GDM1 (cell line): ENCODE data around the gene CADM2.

ENCODE experiments used
- DNase-seq: peaks from one replicate; lab custom pipeline; 2025; lab: John Stamatoyannopoulos, UW

The CADM2 gene

GRCh38 chr3:84984429-84984828 is 25.6 kb downstream of the CADM2 start:
- DNase-seq = no peak

GRCh38 chr3:84985795-84986194 is 27.0 kb downstream of the CADM2 start:
- no peak for DNase-seq

- no peak for DNase-seq
Observed at GRCh38 chr3:84987706-84988504, 29.1 kb downstream of the CADM2 start.

GRCh38 chr3:84989102-84989501 is 30.3 kb downstream of the CADM2 start:
- no peak for DNase-seq

GRCh38 chr3:84991422-84991900 is 32.7 kb downstream of the CADM2 start:
- DNase-seq = no peak

- no peak for DNase-seq
Observed at GRCh38 chr3:84993956-84994355, 35.2 kb downstream of the CADM2 start.

- no peak for DNase-seq
Observed at GRCh38 chr3:84998545-84998944, 39.8 kb downstream of the CADM2 start.

- DNase-seq = no peak
Observed at GRCh38 chr3:85003479-85003878, 44.7 kb downstream of the CADM2 start.

GRCh38 chr3:85004147-85004546 is 45.4 kb downstream of the CADM2 start:
- no peak for DNase-seq

GRCh38 chr3:85005946-85006345 is 47.2 kb downstream of the CADM2 start:
- no peak for DNase-seq

GRCh38 chr3:85007195-85008094 is 48.7 kb downstream of the CADM2 start:
- DNase-seq = no peak

- DNase-seq = no peak
Observed at GRCh38 chr3:85020828-85021227, 62.0 kb downstream of the CADM2 start.

GRCh38 chr3:85030052-85030451 is 71.3 kb downstream of the CADM2 start:
- DNase-seq = no peak

GRCh38 chr3:85037203-85037602 is 78.4 kb downstream of the CADM2 start:
- DNase-seq = no peak

- no peak for DNase-seq
Observed at GRCh38 chr3:85041001-85041400, 82.2 kb downstream of the CADM2 start.

- no peak for DNase-seq
Observed at GRCh38 chr3:85041562-85042055, 82.8 kb downstream of the CADM2 start.

GRCh38 chr3:85050821-85051220 is 92.0 kb downstream of the CADM2 start:
- no peak for DNase-seq

- no peak for DNase-seq
Observed at GRCh38 chr3:85051786-85052185, 93.0 kb downstream of the CADM2 start.

- DNase-seq = no peak
Observed at GRCh38 chr3:85053626-85054025, 94.8 kb downstream of the CADM2 start.

GRCh38 chr3:85054579-85054978 is 95.8 kb downstream of the CADM2 start:
- DNase-seq = no peak

- no peak for DNase-seq
Observed at GRCh38 chr3:85068911-85069310, 110.1 kb downstream of the CADM2 start.

- DNase-seq = no peak
Observed at GRCh38 chr3:85074003-85074402, 115.2 kb downstream of the CADM2 start.

GRCh38 chr3:85075663-85076062 is 116.9 kb downstream of the CADM2 start:
- no peak for DNase-seq
